MV-4-11 (cell line): ENCODE measurements around the gene PPARD.
A peak's percentile ranks its signal among the peaks of the same experiment; 100 is the strongest.
"Not testable (repeated sequence)": the region's sequence is repeated elsewhere in the genome, so short reads cannot be mapped to it uniquely, and the experiment has no call there.

ENCODE experiments used
- DNase-seq: peaks from one replicate; lab custom pipeline; 2025; lab: John Stamatoyannopoulos, UW

Gene PPARD

DNA sequence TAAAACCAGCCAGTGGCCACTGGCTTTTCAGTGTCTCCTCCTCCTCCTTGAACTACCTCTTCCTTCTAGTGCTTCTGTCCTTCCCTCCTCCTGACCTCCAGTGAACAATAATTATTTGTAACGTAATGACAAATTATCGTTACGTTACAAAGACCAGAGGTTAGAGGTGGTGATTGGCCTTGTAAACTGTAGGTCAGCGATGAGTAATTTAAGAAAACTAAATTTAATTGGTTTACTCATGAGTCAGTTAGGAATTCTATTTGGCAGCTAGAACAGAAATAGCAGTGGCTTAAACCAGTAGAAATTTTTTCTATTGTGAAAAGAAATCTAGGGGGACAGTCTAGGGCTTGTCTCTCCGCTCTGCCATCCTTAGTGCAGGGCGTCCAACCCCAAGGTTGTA lies 38.8 kb downstream of the PPARD start:
- no peak for DNase-seq

DNA sequence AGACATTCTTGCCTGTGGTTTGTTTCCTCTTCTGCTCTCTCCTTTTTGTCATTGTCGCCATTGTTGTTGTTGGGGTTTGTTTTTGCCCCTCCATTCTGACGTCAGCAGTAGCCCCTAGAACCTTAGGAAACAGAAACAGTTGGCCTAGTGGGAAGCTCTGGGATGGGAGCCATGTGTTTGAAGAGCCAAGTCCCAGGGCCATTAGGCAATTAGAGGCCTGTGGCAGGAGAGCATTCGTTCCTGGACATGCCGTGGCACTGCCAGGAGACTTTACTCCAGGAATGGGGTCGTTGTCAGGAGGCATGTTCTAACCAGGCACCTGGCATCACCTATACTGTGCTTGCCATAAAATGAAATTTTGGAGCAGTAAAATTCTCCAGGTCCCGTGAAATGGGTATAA lies 39.7 kb downstream of the PPARD start:
- DNase-seq = no peak

GRCh38 chr6:35385457-35386202 lies 43.3 kb downstream of the PPARD start:
- DNase-seq = peak; percentile 26

GRCh38 chr6:35386989-35387388 lies 44.6 kb downstream of the PPARD start:
- no peak for DNase-seq

GRCh38 chr6:35388030-35388429 lies 45.7 kb downstream of the PPARD start:
- peak; percentile 87 for DNase-seq

GRCh38 chr6:35388772-35389352 lies 46.5 kb downstream of the PPARD start:
- DNase-seq = no peak

DNA sequence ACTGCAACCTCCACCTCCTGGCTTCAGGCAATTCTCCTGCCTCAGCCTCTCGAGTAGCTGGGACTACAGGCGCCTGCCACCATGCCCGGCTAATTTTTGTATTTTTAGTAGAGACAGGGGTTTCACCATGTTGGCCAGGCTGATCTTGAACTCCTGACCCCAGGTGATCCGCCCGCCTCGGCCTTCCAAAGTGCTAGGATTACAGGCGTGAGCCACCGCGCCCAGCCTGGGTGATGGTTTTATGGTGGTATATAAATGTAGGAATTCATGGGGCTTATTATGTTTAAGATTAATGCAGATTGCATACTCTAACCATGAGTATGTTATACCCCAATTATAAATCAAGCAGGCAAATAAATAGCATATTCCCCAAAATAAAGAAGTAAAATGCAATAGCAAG lies 47.0 kb downstream of the PPARD start:
- DNase-seq = not testable (repeated sequence)

- no peak for DNase-seq
Observed at GRCh38 chr6:35391240-35391968, 49.0 kb downstream of the PPARD start.

GRCh38 chr6:35392111-35392702 lies 49.8 kb downstream of the PPARD start:
- no peak for DNase-seq

GRCh38 chr6:35392773-35393672 lies 50.7 kb downstream of the PPARD start:
- no peak for DNase-seq

- no peak for DNase-seq
Observed at GRCh38 chr6:35396991-35397390, 54.6 kb downstream of the PPARD start.

GRCh38 chr6:35397806-35398418 lies 55.6 kb downstream of the PPARD start:
- DNase-seq = no peak

- DNase-seq = no peak
Observed at GRCh38 chr6:35398526-35398925, 56.2 kb downstream of the PPARD start.

- no peak for DNase-seq
Observed at GRCh38 chr6:35400111-35400510, 57.8 kb downstream of the PPARD start.

- no peak for DNase-seq
Observed at GRCh38 chr6:35400901-35401311, 58.5 kb downstream of the PPARD start.

- DNase-seq = no peak
Observed at GRCh38 chr6:35401514-35401913, 59.2 kb downstream of the PPARD start.

DNA sequence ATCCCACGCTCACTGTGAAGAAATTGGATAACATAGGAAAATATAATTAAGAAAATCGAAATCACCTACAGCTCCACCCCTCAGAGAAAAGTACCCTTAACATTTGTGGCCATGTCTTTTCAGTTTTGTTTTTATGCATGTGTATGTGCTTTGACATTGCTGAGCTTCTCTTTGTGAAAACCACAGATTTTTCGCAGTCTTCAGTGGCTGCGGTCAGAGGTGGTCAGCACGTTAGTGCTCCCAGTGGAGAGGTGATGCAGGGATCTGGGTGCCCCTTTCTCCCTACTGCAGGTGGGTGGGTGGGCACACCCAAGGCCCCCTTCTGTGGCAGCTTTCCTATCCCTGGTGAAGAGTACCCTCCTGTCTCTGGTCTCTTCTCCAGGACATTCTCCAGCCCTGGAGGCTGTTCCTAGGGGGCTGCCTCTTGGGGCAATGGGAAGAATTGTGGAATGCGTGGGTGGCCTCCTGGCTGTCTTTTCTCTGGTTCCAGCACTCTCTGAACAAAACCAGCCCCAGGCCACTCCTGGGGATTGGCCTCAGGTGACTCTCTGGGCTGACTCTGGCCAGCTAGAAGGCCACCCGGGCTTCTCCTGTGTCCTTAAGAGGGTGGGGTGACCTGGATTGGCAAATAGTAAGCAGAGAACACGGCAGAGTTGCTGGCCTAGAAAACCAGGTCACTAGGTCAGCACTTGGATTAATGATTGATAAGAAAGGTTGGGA lies 59.9 kb downstream of the PPARD start:
- DNase-seq = no peak

- no peak for DNase-seq
Observed at GRCh38 chr6:35402856-35403191, 60.5 kb downstream of the PPARD start.

DNA sequence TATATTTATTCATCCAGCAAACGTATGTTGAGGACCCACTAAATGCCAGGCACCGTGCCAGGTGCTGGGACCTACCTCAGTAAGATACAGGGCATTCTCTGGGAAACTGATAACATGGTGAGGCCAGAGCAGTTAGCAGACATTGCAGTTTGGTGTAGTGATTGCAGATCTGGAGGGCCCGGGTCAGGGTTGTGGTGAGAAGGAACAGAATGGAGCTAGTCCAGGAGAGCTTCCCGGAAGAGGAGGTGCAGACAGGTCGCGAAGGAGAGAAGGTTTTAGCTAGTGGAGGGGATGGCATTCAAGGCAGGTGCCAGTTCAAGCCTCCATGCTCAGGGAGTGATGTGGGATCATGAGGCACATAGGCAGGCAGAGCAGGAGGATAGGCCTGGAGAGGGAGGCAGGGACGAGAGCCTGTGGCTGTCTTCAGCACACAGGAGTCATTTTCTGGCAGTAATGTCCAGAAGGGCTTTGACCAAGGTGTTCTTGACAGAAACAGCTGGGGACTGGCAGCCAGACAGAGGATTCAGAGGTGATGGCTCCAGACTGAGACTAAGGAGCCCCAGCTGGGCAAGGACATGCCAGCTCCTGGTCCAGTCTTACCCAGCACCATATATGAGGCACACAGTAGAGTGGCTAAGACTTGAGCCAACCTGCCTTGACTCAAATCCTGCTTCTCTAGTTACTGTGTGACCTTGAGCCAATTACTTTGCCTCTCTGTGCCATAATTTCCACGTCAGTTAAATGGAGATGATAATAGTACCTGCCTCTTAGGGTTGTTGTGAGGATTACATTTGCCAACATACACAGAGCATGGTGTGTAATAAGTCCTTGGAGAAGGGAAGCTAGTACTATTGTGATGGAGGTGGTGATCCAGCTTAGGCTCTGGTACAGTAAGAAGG lies 61.4 kb downstream of the PPARD start:
- no peak for DNase-seq
